Chondrocyte (in vitro differentiated cells): ENCODE results near the gene IL12RB2. TPM values are rescaled to one million over a fixed set of nuclear protein-coding genes. Genes with fewer than 3 reads are reported as not detected.
A peak's percentile ranks its signal among the peaks of the same experiment; 100 is the strongest.
"Not testable (repeated sequence)": the region's sequence is repeated elsewhere in the genome, so short reads cannot be mapped to it uniquely, and the experiment has no call there.

ENCODE experiments used
- DNase-seq: peaks from one replicate; pipeline ENCODE4 v3.0.0; 2021; ENCODE audit warnings: mixed read lengths, low spot score
- H3K27ac Mint-ChIP-seq: one replicate; pipeline ENCODE4 v1.8.0; 2021; ENCODE audit warnings: mild to moderate bottlenecking, moderate library complexity, mixed read lengths; ENCODE audit not compliant: unreplicated experiment
- H3K27me3 Mint-ChIP-seq: 2 replicates; pipeline ENCODE4 v1.8.0; 2021; ENCODE audit warnings: low read depth, mixed read lengths
- H3K36me3 Mint-ChIP-seq: 2 replicates; pipeline ENCODE4 v1.8.0; 2021; ENCODE audit warnings: low read depth, mixed read lengths
- H3K4me1 Mint-ChIP-seq: 2 replicates; pipeline ENCODE4 v1.8.0; 2021; ENCODE audit warnings: low read depth, mild to moderate bottlenecking, mixed read lengths
- H3K4me3 Mint-ChIP-seq: one replicate; pipeline ENCODE4 v1.8.0; 2021; ENCODE audit warnings: mild to moderate bottlenecking, moderate library complexity, mixed read lengths; ENCODE audit not compliant: unreplicated experiment
- H3K9me3 Mint-ChIP-seq: 2 replicates; pipeline ENCODE4 v1.8.0; 2021; ENCODE audit warnings: low read depth, mixed read lengths
- total RNA-seq: library from RNA; stranded (reverse); gene quantifications from 3 replicates; pipeline ENCODE4 v1.2.1, GENCODE V29; 2021
- TF ChIP-seq, protein P1 (sequence below): fragments of 200-600 bp; sonication (generic); IDR thresholded peaks from 2 replicates; pipeline ENCODE4 v1.5.0; 2021; ENCODE audit warnings: antibody characterized with exemption, mild to moderate bottlenecking, moderate library complexity

Gene IL12RB2
- total RNA-seq, 1 donor from 2014 or later = not detected

DNA sequence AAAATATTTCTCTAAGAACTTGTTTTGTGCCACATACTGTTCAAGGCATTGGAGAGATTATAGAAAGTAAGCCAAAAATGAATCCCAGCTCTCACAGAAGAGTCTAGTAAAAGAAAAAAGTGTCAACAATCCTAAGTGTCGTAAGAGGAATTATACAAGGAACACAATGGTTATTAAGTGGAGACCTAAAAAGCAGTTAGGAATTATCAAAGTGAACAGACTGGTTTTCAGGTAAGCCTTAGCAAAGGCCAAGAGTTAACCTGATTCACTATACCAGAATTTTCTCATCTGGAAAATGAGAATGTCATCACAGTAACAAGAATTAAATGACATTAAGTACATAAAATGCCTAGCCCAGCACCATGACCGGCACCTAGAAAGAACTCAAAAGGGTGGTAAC, 106.9 kb downstream of the IL12RB2 start:
- TF ChIP-seq, protein P1, sequence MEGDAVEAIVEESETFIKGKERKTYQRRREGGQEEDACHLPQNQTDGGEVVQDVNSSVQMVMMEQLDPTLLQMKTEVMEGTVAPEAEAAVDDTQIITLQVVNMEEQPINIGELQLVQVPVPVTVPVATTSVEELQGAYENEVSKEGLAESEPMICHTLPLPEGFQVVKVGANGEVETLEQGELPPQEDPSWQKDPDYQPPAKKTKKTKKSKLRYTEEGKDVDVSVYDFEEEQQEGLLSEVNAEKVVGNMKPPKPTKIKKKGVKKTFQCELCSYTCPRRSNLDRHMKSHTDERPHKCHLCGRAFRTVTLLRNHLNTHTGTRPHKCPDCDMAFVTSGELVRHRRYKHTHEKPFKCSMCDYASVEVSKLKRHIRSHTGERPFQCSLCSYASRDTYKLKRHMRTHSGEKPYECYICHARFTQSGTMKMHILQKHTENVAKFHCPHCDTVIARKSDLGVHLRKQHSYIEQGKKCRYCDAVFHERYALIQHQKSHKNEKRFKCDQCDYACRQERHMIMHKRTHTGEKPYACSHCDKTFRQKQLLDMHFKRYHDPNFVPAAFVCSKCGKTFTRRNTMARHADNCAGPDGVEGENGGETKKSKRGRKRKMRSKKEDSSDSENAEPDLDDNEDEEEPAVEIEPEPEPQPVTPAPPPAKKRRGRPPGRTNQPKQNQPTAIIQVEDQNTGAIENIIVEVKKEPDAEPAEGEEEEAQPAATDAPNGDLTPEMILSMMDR = no peak
- Mint-ChIP-seq H3K4me1 (no peaks in the 10 kb centered on the region), H3K27ac (no peak overlapping the region), H3K27me3 (no peaks in the 10 kb centered on the region), H3K36me3 (peaks cover 29% of the 10 kb centered on the region), H3K4me3 (no peak overlapping the region), H3K9me3 (no peaks in the 10 kb centered on the region)
- DNase-seq = no peak

DNA sequence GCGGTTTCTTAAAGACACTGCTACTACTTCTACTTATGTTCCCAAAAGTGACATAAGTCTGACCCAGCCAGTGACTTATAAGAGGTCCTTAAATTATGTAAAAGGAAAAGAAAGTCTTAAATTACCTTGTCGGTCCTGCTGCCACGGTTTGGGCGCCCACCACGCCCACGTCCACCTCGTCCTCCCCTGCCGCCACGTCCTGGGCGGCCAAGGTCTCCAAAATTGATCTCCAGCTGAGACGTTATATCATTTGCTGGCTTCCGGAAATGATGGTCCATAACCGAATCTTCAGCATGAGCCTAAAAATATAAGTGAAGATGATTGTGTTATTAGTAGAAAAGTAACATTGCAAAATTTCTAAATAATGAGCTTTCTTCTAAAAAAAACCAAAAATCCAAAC, 107.4 kb downstream of the IL12RB2 start:
- TF ChIP-seq, protein P1 = no peak
- no peak for DNase-seq
- H3K27ac Mint-ChIP-seq = no peak overlapping the region
- H3K4me3 Mint-ChIP-seq = no peak overlapping the region
- H3K27me3 Mint-ChIP-seq = no peaks in the 10 kb centered on the region
- no peaks in the 10 kb centered on the region for H3K9me3 Mint-ChIP-seq
- H3K36me3 Mint-ChIP-seq = peaks cover 32% of the 10 kb centered on the region
- no peaks in the 10 kb centered on the region for H3K4me1 Mint-ChIP-seq

DNA sequence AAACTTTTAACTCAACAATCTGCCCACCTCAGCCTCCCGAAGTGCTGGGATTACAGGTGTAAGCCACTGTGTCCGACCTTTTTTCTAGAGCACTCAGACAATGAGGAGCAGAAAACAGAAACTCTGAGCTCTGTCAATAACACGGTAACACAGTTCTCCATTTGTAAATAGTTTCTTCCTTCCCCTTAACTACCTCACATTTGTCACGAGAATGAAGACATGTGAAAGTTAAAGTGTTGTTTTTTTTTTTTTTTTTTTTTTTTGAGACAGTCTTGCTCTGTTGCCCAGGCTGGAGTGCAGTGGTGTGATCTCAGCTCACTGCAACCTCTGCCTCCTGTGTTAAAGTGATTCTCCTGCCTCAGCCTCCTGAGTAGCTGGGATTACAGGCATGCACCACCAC, 110.1 kb downstream of the IL12RB2 start:
- not testable (repeated sequence) for DNase-seq, H3K9me3 Mint-ChIP-seq, H3K27me3 Mint-ChIP-seq, H3K4me1 Mint-ChIP-seq, H3K4me3 Mint-ChIP-seq
- Mint-ChIP-seq H3K36me3 (peaks cover 34% of the 10 kb centered on the region), H3K27ac (peak overlapping the region; percentile 32)

DNA sequence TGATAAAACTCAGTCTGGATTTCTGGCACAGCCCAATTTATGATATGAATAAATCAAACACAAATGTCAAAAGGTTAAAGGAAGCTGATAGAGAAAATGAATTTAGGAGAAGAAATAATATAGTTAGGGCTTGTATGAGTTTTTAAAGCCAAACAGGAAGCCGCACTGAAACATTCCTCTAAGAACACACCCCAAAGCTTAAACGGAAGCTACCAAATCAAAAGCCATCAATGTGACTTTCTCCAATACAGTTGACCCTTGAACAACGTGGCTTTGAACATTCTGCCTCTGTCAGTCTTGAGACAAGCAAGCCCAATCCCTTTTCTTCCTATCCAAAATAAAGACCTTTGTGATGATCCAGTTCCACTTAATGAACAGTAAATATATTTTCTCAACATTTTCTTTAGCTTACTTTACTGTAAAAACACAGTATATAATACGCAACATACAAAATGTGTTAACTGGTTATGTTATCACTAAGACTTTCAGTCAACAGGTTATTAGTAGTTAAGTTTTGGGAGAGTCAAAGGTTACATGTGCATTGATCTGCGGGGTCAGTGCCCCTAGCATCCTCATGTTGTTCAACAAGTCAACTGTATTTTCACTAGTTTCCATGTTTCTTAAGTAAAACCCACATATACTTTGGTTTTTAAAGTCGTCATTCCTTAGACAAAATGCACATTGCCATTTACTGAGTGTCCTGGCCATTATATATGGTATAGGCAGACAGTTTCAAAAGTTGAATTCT, 111.3 kb downstream of the IL12RB2 start:
- no peak for DNase-seq
- Mint-ChIP-seq H3K27ac (no peak overlapping the region), H3K9me3 (no peaks in the 10 kb centered on the region), H3K4me1 (no peaks in the 10 kb centered on the region), H3K4me3 (no peak overlapping the region), H3K36me3 (peaks cover 40% of the 10 kb centered on the region), H3K27me3 (no peaks in the 10 kb centered on the region)
- TF ChIP-seq, protein P1 = no peak

DNA sequence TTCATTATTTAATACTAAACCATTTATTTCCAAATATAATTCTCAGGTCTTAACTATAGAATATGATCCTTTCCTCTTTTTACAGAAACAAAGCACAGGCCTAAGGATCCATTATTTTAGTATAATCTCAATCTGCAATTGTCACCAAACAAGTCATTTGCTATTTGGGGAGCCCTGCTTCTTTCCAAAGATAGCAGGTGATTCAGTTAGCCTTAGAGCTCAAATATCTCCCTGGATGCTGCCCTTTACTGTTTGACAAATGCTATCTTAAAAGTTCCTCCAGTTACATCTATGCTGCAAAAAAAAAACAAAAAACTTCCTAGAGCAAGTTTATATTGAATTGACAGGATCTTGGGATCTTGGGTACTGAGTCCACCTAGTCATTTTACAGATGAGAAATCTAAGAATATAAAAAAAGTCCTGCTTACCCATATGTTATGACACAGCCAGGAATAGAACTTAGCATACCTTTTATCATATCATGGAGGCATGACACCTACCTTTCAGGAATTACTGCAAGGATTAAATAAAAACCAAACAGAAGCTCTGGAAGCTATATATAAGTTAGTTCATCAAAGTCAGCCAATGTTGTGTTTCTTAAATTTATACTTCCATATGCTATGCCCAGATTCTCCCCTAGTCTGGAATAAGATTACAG, 113.3 kb downstream of the IL12RB2 start:
- Mint-ChIP-seq H3K36me3 (peaks cover 38% of the 10 kb centered on the region), H3K9me3 (no peaks in the 10 kb centered on the region), H3K4me1 (peaks cover 7% of the 10 kb centered on the region), H3K27ac (no peak overlapping the region), H3K27me3 (no peaks in the 10 kb centered on the region), H3K4me3 (no peak overlapping the region)
- DNase-seq = no peak
- TF ChIP-seq, protein P1 = no peak
